Omental fat pad (tissue), 4 donors: ENCODE measurements around the gene MAST4. TPM values are rescaled to one million over a fixed set of nuclear protein-coding genes. Genes with fewer than 3 reads are reported as not detected.

Experiments used
- ATAC-seq: fragments of 150-250 bp; one replicate; pipeline ENCODE4 v1.9.1; 2016; ENCODE audit warnings: mild to moderate bottlenecking, moderate library complexity; ENCODE audit not compliant: low FRiP score
- DNase-seq: peaks from one replicate; pipeline ENCODE4 v3.0.0-alpha.2; 2019; ENCODE audit warnings: low spot score
- CTCF ChIP-seq, 3 donors: fragments of 450-650 bp; IDR thresholded peaks; one replicate each; pipeline ENCODE4 v1.5.1; 2016 to 2017; ENCODE audit warnings: antibody characterized with exemption in 3 of 3, mild to moderate bottlenecking in 3 of 3, moderate library complexity in 2 of 3
- total RNA-seq, 4 donors: library from RNA; depleted of rRNA; stranded (reverse); fragments of >200 nt; gene quantifications; one replicate each; pipeline ENCODE4 v1.1.0, GENCODE V29; 2016

MAST4 gene
- total RNA-seq, 4 donors from 2014 or later: 52.2 to 76.8 (median 57.3) TPM

- TF ChIP-seq CTCF (IDR thresholded peaks at IDR 0.05): no peak
- ATAC-seq (peak; percentile 74), DNase-seq (no peak)
Observed at GRCh38 chr5:66958201-66958979, 362.2 kb downstream of the MAST4 start.

GRCh38 chr5:66958980-66959641 lies 362.9 kb downstream of the MAST4 start:
- ATAC-seq: peak; percentile 66
- TF ChIP-seq CTCF (IDR thresholded peaks at IDR 0.05): no peak
- no peak for DNase-seq

GRCh38 chr5:66959653-66960052 lies 363.5 kb downstream of the MAST4 start:
- DNase-seq (no peak), ATAC-seq (no peak)

GRCh38 chr5:66960369-66961137 lies 364.4 kb downstream of the MAST4 start:
- DNase-seq (no peak), ATAC-seq (no peak)
- no peak for TF ChIP-seq CTCF (IDR thresholded peaks at IDR 0.05)

More at GRCh38 chr5:66959653-66960052, 363.5 kb downstream of the MAST4 start:
- no peak for TF ChIP-seq CTCF (IDR thresholded peaks at IDR 0.05)

- TF ChIP-seq CTCF (IDR thresholded peaks at IDR 0.05): no peak
- ATAC-seq: no peak
- no peak for DNase-seq
Observed at GRCh38 chr5:66963559-66963971, 367.4 kb downstream of the MAST4 start.

GRCh38 chr5:66966439-66966838 lies 370.2 kb downstream of the MAST4 start:
- no peak for ATAC-seq

More at GRCh38 chr5:66966439-66966838, 370.2 kb downstream of the MAST4 start:
- no peak for DNase-seq
- no peak for TF ChIP-seq CTCF (IDR thresholded peaks at IDR 0.05)
